Astrocyte (in vitro differentiated cells and primary cell): ENCODE results near the gene ADARB2. TPM values are rescaled to one million over a fixed set of nuclear protein-coding genes. Genes with fewer than 3 reads are reported as not detected.

Experiments used
- DNase-seq: peaks from one replicate; pipeline ENCODE4 v3.0.0-alpha.2; 2010; ENCODE audit warnings: low read depth
- FAIRE-seq: peaks from 2 replicates; lab custom pipeline; 2011; peaks lifted over from hg19 to GRCh38; lab: Jason Lieb, UNC
- H2AFZ ChIP-seq: 2 replicates; pipeline ENCODE4 v1.6.0; 2012; ENCODE audit warnings: low read depth, low read length, inconsistent platforms
- H3K27ac ChIP-seq: 2 replicates; pipeline ENCODE4 v1.5.1; 2011; ENCODE audit warnings: low read depth, low read length, inconsistent platforms
- H3K27me3 ChIP-seq: 2 replicates; pipeline ENCODE4 v1.6.0; 2011; ENCODE audit warnings: low read length, inconsistent platforms; ENCODE audit not compliant: insufficient read depth
- H3K36me3 ChIP-seq: 2 replicates; pipeline ENCODE4 v1.5.1; 2011; ENCODE audit warnings: low read length, inconsistent platforms; ENCODE audit not compliant: insufficient read depth
- H3K4me1 ChIP-seq: 2 replicates; pipeline ENCODE4 v1.5.1; 2011; ENCODE audit warnings: low read length, inconsistent platforms; ENCODE audit not compliant: insufficient read depth
- H3K4me2 ChIP-seq: 2 replicates; pipeline ENCODE4 v1.6.0; 2012; ENCODE audit warnings: low read length, inconsistent platforms
- H3K4me3 ChIP-seq: 2 replicates; pipeline ENCODE4 v1.5.1; 2011; ENCODE audit warnings: low read depth, mild to moderate bottlenecking, low read length, inconsistent platforms; ENCODE audit not compliant: insufficient read depth
- H3K79me2 ChIP-seq: 2 replicates; pipeline ENCODE4 v1.6.0; 2012; ENCODE audit warnings: mild to moderate bottlenecking, low read length, inconsistent platforms; ENCODE audit not compliant: insufficient read depth
- H3K9ac ChIP-seq: 2 replicates; pipeline ENCODE4 v1.6.0; 2012; ENCODE audit warnings: mild to moderate bottlenecking, low read length, inconsistent platforms
- H3K9me3 ChIP-seq: 2 replicates; pipeline ENCODE4 v1.5.1; 2012; ENCODE audit warnings: low read depth, mild to moderate bottlenecking, low read length, inconsistent platforms; ENCODE audit not compliant: insufficient read depth
- H4K20me1 ChIP-seq: 2 replicates; pipeline ENCODE4 v1.6.0; 2012; ENCODE audit warnings: low read length, inconsistent platforms; ENCODE audit not compliant: insufficient read depth
- H3K27ac Mint-ChIP-seq: one replicate; pipeline ENCODE4 v1.8.0; 2021; ENCODE audit warnings: mild to moderate bottlenecking, mixed read lengths; ENCODE audit not compliant: unreplicated experiment
- H3K27me3 Mint-ChIP-seq: one replicate; pipeline ENCODE4 v1.8.0; 2021; ENCODE audit warnings: low read depth, mixed read lengths; ENCODE audit not compliant: unreplicated experiment
- H3K36me3 Mint-ChIP-seq: one replicate; pipeline ENCODE4 v1.8.0; 2021; ENCODE audit warnings: low read depth, mixed read lengths; ENCODE audit not compliant: unreplicated experiment
- H3K4me1 Mint-ChIP-seq: one replicate; pipeline ENCODE4 v1.8.0; 2021; ENCODE audit warnings: low read depth, mixed read lengths; ENCODE audit not compliant: unreplicated experiment
- H3K4me3 Mint-ChIP-seq: one replicate; pipeline ENCODE4 v1.8.0; 2021; ENCODE audit warnings: mild to moderate bottlenecking, moderate library complexity, mixed read lengths; ENCODE audit not compliant: unreplicated experiment
- H3K9me3 Mint-ChIP-seq: one replicate; pipeline ENCODE4 v1.8.0; 2021; ENCODE audit warnings: mild to moderate bottlenecking, mixed read lengths; ENCODE audit not compliant: unreplicated experiment
- EZH2 ChIP-seq: IDR thresholded peaks from 2 replicates; pipeline ENCODE4 v1.6.1; 2012; ENCODE audit warnings: mild to moderate bottlenecking, low read length, inconsistent platforms; ENCODE audit not compliant: insufficient read depth
- total RNA-seq: library from RNA; stranded (reverse); gene quantifications from 2 replicates; pipeline ENCODE4 v1.2.1, GENCODE V29; 2021
- TF ChIP-seq, protein P1 (sequence below): IDR thresholded peaks from 2 replicates; pipeline ENCODE4 v1.5.1; 2011; ENCODE audit warnings: low read depth, mild to moderate bottlenecking, inconsistent platforms, low read length, moderate library complexity; ENCODE audit not compliant: insufficient read depth

The ADARB2 gene
- total RNA-seq, 1 donor from 2014 or later: 0.18 TPM

DNA sequence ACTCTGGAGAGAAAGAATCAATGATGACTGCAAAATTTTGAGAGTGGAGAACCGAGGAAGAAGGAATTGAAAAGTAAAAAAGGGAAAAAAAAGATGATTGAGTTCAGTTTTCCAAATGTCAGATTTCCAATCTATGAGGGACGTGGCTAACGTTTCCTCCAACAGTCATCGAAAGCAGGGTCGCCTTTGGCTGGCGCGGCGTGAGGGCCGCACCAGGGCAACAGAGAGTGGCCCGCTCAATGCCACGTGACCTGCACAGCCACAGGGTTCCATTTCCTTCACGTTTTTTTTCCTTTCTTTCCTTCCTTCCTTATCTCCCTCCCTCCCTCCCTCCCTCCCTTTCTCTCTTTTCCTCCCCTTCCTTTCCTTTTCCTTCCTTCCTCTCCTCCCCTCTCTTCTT is 579.3 kb downstream of the ADARB2 start:
- no peak overlapping the region for H3K27ac Mint-ChIP-seq
- no peak for FAIRE-seq
- H3K4me2 ChIP-seq: no peak overlapping the region

DNA sequence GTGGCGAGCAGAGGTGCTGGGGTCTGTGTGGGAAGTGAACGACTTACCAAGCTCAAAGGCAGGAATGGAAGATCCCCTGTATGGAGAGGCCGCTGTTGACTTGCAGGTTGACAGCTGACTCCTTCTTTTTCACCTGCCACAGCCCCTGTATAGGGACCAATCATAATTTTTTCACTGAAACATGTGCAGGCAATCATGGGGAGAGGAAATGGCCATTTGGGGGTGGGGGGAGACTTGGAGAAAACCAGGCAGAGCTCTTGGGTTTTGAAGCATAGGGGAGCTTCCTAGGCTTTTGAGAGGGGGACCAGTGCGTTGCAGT is 579.8 kb downstream of the ADARB2 start:
- no peak overlapping the region for H3K9ac ChIP-seq
- no peaks in the 10 kb centered on the region for H3K79me2 ChIP-seq
- H3K4me3 ChIP-seq: no peak overlapping the region
- no peak overlapping the region for H3K4me3 Mint-ChIP-seq
- H3K4me1 Mint-ChIP-seq: peaks cover 16% of the 10 kb centered on the region
- H3K27ac Mint-ChIP-seq: no peak overlapping the region
- H3K36me3 ChIP-seq: no peaks in the 10 kb centered on the region
- peaks cover 58% of the 10 kb centered on the region for H3K27me3 Mint-ChIP-seq
- no peaks in the 10 kb centered on the region for H4K20me1 ChIP-seq
- no peaks in the 10 kb centered on the region for H3K27me3 ChIP-seq
- no peaks in the 10 kb centered on the region for H3K9me3 ChIP-seq
- no peak for DNase-seq
- H3K36me3 Mint-ChIP-seq: peaks cover 2% of the 10 kb centered on the region
- TF ChIP-seq EZH2: no peak
- no peak overlapping the region for H3K4me2 ChIP-seq
- no peak for FAIRE-seq
- H3K9me3 Mint-ChIP-seq: peaks cover 4% of the 10 kb centered on the region
- H3K4me1 ChIP-seq: no peaks in the 10 kb centered on the region
- no peak overlapping the region for H2AFZ ChIP-seq
- no peak overlapping the region for H3K27ac ChIP-seq

More for the DNA sequence above, 579.3 kb downstream of the ADARB2 start:
- no peaks in the 10 kb centered on the region for H3K9me3 ChIP-seq
- H3K27me3 ChIP-seq: no peaks in the 10 kb centered on the region
- H3K4me1 ChIP-seq: no peaks in the 10 kb centered on the region
- no peak overlapping the region for H3K27ac ChIP-seq
- no peak overlapping the region for H3K4me3 ChIP-seq
- H3K4me3 Mint-ChIP-seq: no peak overlapping the region
- no peak for DNase-seq
- no peaks in the 10 kb centered on the region for H4K20me1 ChIP-seq
- no peaks in the 10 kb centered on the region for H3K36me3 ChIP-seq
- H3K9me3 Mint-ChIP-seq: peaks cover 1% of the 10 kb centered on the region
- TF ChIP-seq, protein P1, sequence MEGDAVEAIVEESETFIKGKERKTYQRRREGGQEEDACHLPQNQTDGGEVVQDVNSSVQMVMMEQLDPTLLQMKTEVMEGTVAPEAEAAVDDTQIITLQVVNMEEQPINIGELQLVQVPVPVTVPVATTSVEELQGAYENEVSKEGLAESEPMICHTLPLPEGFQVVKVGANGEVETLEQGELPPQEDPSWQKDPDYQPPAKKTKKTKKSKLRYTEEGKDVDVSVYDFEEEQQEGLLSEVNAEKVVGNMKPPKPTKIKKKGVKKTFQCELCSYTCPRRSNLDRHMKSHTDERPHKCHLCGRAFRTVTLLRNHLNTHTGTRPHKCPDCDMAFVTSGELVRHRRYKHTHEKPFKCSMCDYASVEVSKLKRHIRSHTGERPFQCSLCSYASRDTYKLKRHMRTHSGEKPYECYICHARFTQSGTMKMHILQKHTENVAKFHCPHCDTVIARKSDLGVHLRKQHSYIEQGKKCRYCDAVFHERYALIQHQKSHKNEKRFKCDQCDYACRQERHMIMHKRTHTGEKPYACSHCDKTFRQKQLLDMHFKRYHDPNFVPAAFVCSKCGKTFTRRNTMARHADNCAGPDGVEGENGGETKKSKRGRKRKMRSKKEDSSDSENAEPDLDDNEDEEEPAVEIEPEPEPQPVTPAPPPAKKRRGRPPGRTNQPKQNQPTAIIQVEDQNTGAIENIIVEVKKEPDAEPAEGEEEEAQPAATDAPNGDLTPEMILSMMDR: no peak
- no peak for TF ChIP-seq EZH2
- no peak overlapping the region for H2AFZ ChIP-seq
- peaks cover 11% of the 10 kb centered on the region for H3K4me1 Mint-ChIP-seq
- no peak overlapping the region for H3K9ac ChIP-seq
- peaks cover 2% of the 10 kb centered on the region for H3K36me3 Mint-ChIP-seq
- peaks cover 61% of the 10 kb centered on the region for H3K27me3 Mint-ChIP-seq
- H3K79me2 ChIP-seq: no peaks in the 10 kb centered on the region

DNA sequence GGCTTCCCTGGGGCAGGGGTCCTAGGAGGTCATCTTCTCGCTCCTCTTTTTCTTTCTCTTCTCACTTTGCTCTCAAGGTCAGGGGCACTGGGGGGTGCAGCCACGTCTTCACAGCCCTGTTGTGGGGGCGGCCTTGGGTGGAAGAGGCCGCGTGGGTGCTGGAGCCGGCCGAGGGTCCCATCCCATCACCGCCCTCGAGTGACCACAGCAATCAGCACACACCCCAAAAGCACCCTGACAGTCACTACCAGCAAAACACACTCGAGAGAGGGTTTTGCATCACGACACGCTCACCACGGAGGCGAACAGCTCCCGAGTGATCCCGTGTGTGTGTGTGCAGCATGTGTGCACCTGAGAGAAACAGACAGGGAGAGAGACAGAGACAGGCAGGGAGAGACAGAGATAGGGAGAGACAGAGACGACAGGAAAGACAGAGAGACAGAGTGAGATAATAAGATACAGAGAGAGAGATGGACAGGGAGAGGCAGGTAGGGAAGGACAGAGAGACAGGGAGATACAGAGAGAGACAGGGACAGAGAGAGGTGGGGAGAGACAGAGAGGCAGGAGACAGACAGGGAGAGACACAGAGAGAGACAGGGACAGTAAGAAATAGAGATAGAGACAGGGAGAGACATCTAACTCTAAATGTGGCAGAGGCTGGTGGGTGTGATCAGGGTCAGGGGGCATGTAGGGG is 580.3 kb downstream of the ADARB2 start:
- H3K4me1 Mint-ChIP-seq: peaks cover 17% of the 10 kb centered on the region
- H4K20me1 ChIP-seq: no peaks in the 10 kb centered on the region
- H3K79me2 ChIP-seq: no peaks in the 10 kb centered on the region
- no peak overlapping the region for H3K27ac ChIP-seq
- no peaks in the 10 kb centered on the region for H3K9me3 ChIP-seq
- no peak for DNase-seq
- no peak overlapping the region for H3K4me3 Mint-ChIP-seq
- H3K36me3 Mint-ChIP-seq: peaks cover 2% of the 10 kb centered on the region
- H3K4me1 ChIP-seq: no peaks in the 10 kb centered on the region
- no peak overlapping the region for H3K27ac Mint-ChIP-seq
- H3K9ac ChIP-seq: no peak overlapping the region
- no peak overlapping the region for H3K4me2 ChIP-seq
- TF ChIP-seq, protein P1: no peak
- TF ChIP-seq EZH2: no peak
- H3K4me3 ChIP-seq: no peak overlapping the region
- no peak overlapping the region for H2AFZ ChIP-seq
- peaks cover 53% of the 10 kb centered on the region for H3K27me3 Mint-ChIP-seq
- FAIRE-seq: no peak
- no peaks in the 10 kb centered on the region for H3K36me3 ChIP-seq
- peaks cover 4% of the 10 kb centered on the region for H3K9me3 Mint-ChIP-seq
- H3K27me3 ChIP-seq: no peaks in the 10 kb centered on the region
